IPS DF 6.9 (cell line): ENCODE data around the gene NKD2.

Experiments
- DNase-seq: peaks from one replicate; pipeline ENCODE4 v3.0.0-alpha.2; 2013; ENCODE audit warnings: low read depth, low spot score
- H3K27ac ChIP-seq: one replicate; pipeline ENCODE4 v1.5.1; 2013; ENCODE audit warnings: low read length, control low read depth
- H3K27me3 ChIP-seq: 2 replicates; pipeline ENCODE4 v1.6.1; 2013; ENCODE audit warnings: mild to moderate bottlenecking, low read length; ENCODE audit not compliant: control insufficient read depth, insufficient read depth
- H3K36me3 ChIP-seq: 2 replicates; pipeline ENCODE4 v1.6.1; 2013; ENCODE audit warnings: low read length; ENCODE audit not compliant: control insufficient read depth, insufficient read depth
- H3K4me1 ChIP-seq: 2 replicates; pipeline ENCODE4 v1.6.1; 2013; ENCODE audit warnings: low read length; ENCODE audit not compliant: control insufficient read depth, insufficient read depth
- H3K4me3 ChIP-seq: 2 replicates; pipeline ENCODE4 v1.5.1; 2013; ENCODE audit warnings: mild to moderate bottlenecking, low read length
- H3K9me3 ChIP-seq: 2 replicates; pipeline ENCODE4 v1.6.1; 2013; ENCODE audit warnings: low read length, inconsistent platforms; ENCODE audit not compliant: control insufficient read depth, insufficient read depth
- WGBS: extraction: QIAGEN DNeasy Blood & Tissue Kit; methylation state at CpG from one replicate; pipeline ENCODE4 v1.1.7; 2013; ENCODE audit warnings: mixed read lengths, missing lambda C conversion rate; ENCODE audit not compliant: insufficient read length, insufficient coverage; 5-methylcytosine and 5-hydroxymethylcytosine counted together

NKD2 gene

DNA sequence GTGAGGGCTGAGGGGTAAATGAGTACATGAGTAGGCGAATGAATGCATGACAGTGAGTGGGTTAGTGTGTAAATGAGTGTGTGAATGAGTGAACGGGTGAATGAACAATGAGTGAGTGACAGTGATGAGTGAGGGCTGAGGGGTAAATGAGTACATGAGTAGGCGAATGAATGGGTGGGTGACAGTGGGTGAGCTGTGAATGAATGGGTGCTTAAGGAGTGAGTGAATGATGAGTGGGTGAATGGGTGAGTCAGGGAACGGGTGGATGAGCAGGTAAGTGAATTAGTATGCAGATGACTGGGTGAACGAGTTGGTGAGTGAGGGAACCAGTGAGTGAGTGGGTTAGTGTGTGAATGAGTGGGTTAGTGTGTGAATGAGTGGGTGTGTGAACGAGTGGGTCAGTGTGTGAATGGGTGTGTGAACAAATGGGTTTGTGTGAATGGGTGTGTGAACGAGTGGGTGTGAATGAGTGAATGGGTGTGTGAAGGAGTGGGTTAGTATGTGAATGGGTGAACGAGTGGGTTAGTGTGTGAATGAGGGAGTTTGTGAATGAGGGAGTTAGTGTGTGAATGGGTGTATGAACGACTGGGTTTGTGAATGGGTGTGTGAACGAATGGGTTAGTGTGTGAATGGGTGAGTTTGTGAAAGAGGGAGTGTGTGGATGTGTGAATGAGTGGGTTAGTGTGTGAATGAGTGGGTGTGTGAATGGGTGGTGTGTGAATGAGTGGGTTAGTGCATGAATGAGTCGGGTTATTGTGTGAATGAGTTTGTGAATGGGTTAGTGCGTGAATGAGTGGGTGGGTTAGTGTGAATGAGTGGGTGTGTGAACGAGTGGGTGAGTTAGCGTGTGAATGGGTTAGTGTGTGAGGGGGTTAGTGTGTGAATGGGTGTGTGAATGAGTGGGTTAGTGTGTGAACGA lies 32.9 kb downstream of the NKD2 start:
- Histone ChIP-seq H3K4me3 (no peak overlapping the region), H3K9me3 (no peaks in the 10 kb centered on the region), H3K4me1 (no peaks in the 10 kb centered on the region), H3K27me3 (no peaks in the 10 kb centered on the region), H3K27ac (no peak overlapping the region), H3K36me3 (no peaks in the 10 kb centered on the region)
- DNase-seq, result no peak
- WGBS, result 100% methylated on average over 13 of the region's 15 CpGs

DNA sequence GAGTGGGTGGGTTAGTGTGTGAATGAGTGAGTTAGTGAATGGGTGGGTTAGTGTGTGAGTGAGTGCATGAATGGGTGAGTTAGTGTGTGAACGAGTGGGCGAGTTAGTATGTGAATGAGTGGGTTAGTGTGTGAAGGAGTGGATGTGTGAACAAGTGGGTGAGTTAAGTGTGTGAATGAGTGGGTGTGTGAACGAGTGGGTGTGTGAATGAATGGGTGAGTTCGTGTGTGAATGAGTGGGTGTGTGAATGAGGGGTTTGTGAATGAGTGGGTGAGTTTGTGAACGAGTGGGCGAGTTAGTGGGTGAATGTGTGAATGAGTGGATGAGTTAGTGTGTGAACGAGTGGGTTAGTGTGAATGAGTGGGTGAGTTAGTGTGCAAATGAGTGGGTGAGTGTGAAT lies 34.0 kb downstream of the NKD2 start:
- Histone ChIP-seq H3K27ac (no peak overlapping the region), H3K27me3 (no peaks in the 10 kb centered on the region), H3K4me1 (no peaks in the 10 kb centered on the region), H3K36me3 (no peaks in the 10 kb centered on the region), H3K4me3 (no peak overlapping the region), H3K9me3 (no peaks in the 10 kb centered on the region)
- DNase-seq, result no peak
- 100% methylated on average over 7 of the region's 7 CpGs for WGBS

DNA sequence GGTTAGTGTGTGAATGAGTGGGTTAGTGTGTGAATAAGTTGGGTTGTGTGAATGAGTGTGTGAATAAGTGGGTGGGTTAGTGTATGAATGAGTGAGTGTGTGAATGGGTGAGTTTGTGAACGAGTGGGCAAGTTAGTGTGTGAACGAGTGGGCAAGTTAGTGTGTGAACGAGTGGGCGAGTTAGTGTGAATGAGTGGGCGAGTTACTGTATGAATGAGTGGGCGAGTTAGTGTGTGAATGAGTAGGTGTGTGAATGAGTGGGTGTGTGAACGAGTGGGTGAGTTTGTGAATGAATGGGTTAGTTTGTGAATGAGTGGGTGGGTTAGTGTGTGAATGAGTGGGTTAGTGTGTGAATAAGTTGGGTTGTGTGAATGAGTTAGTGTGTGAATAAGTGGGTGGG lies 34.7 kb downstream of the NKD2 start:
- no peak for DNase-seq
- 100% methylated on average over 7 of the region's 7 CpGs for WGBS
- no peaks in the 10 kb centered on the region for H3K9me3 ChIP-seq

DNA sequence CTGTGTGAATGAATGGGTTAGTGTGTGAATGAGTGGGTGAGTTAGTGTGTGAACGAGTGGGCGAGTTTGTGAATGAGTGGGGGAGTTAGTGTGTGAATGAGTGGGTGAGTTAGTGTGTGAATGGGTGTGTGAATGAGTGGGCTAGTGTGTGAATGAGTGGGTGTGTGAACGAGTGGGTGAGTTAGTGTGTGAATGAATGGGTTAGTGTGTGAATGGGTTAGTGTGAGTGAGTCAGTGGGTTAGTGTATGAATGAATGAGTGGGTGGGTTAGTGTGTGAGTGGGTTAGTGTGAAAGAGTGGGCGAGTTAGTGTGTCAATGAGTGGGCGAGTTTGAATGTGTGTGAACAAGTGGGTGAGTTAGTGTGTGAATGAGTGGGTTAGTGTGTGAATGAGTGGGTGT lies 35.5 kb downstream of the NKD2 start:
- DNase-seq, result no peak
- 100% methylated on average over 5 of the region's 5 CpGs for WGBS

More for the DNA sequence above, 34.7 kb downstream of the NKD2 start:
- Histone ChIP-seq H3K4me3 (no peak overlapping the region), H3K36me3 (no peaks in the 10 kb centered on the region), H3K27me3 (no peaks in the 10 kb centered on the region), H3K27ac (no peak overlapping the region), H3K4me1 (no peaks in the 10 kb centered on the region)

DNA sequence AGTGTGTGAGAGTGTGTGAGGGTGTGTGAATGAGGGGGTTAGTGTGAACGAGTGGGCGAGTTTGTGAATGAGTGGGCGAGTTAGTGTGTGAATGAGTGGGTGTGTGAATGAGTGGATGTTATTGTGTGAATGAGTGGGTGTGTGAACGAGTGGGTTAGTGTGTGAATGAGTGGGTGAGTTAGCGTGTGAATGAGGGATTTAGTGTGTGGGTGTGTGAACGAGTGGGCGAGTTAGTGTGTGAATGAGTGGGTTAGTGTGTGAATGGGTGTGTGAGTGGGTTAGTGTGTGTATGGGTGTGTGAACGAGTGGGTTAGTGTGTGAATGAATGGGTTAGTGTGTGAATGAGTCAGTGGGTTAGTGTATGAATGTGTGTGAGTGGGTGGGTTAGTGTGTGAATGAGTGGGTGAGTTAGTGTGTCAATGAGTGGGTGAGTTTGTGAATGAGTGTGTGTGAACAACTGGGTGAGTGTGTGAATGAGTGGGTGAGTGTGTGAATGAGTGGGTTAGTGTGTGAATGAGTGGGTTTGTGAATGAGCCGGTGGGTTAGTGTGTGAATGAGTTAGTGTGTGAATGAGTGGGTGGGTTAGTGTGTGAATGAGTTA lies 37.5 kb downstream of the NKD2 start:
- Histone ChIP-seq H3K27ac (no peak overlapping the region), H3K27me3 (no peaks in the 10 kb centered on the region), H3K4me3 (no peak overlapping the region), H3K9me3 (no peaks in the 10 kb centered on the region), H3K36me3 (peaks cover 2% of the 10 kb centered on the region; the same call in 1 of the 2 replicates), H3K4me1 (no peaks in the 10 kb centered on the region)
- WGBS, result 96% methylated on average over 9 of the region's 9 CpGs
- no peak for DNase-seq

More for the DNA sequence above, 35.5 kb downstream of the NKD2 start:
- H3K4me1 ChIP-seq, result no peaks in the 10 kb centered on the region
- H3K27ac ChIP-seq, result no peak overlapping the region
- H3K27me3 ChIP-seq, result no peaks in the 10 kb centered on the region
- H3K9me3 ChIP-seq, result no peaks in the 10 kb centered on the region
- H3K36me3 ChIP-seq, result no peaks in the 10 kb centered on the region
- no peak overlapping the region for H3K4me3 ChIP-seq

DNA sequence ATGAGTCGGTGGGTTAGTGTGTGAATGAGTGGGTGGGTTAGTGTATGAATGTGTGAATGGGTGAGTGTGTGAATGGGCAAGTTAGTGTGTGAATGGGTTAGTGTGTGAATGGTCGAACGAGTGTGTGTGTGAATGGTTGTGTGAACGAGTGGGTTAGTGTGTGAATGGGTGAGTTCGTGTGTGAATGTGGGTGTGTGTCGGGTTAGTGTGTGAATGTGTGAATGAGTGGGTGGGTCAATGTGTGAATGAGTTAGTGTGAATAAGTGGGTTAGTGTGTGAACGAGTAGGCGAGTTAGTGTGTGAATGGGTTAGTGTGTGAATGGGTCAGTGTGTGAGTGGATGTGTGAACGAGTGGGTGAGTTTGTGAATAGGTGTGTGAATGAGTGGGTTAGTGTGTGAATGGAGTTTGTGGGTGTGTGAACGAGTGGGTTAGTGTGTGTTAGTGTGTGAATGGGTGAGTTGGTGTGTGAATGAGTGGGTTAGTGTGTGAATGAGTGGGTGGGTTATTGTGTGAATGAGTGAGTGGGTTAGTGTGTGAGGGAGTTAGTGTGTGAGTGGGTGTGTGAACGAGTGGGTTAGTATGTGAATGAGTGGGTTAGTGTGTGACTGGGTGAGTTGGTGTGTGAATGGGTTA lies 38.8 kb downstream of the NKD2 start:
- H3K4me3 ChIP-seq, result no peak overlapping the region
- no peaks in the 10 kb centered on the region for H3K4me1 ChIP-seq
- H3K27me3 ChIP-seq, result no peaks in the 10 kb centered on the region
- over 99% methylated on average over 11 of the region's 11 CpGs for WGBS
- no peak overlapping the region for H3K27ac ChIP-seq
- no peak for DNase-seq
- H3K36me3 ChIP-seq, result peaks cover 11% of the 10 kb centered on the region
- H3K9me3 ChIP-seq, result no peaks in the 10 kb centered on the region

DNA sequence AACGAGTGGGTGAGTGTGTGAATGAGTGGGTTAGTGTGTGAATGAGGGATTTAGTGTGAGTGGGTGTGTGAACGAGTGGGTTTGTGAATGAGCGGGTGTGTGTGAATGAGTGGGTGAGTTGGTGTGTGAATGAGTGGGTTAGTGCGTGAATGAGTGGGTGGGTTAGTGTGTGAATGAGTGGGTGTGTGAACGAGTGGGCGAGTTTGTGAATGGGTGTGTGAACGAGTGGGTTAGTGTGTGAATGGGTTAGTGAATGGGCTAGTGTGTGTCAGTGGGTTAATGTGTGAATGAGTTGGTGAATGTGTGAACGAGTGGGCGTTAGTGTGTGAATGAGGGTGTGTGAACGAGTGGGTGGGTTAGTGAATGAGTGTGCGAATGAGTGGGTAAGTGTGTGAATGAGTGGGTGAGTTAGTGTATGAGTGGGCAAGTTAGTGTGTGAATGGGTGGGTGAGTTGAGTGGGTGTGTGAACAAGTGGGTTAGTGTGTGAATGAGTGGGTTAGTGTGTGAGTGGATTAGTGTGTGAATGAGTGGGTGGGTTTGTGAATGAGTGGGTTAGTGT lies 39.6 kb downstream of the NKD2 start:
- Histone ChIP-seq H3K27me3 (no peaks in the 10 kb centered on the region), H3K4me3 (no peak overlapping the region), H3K36me3 (peaks cover 17% of the 10 kb centered on the region), H3K4me1 (no peaks in the 10 kb centered on the region), H3K27ac (no peak overlapping the region), H3K9me3 (no peaks in the 10 kb centered on the region)
- DNase-seq, result no peak
- 100% methylated on average over 11 of the region's 11 CpGs for WGBS

DNA sequence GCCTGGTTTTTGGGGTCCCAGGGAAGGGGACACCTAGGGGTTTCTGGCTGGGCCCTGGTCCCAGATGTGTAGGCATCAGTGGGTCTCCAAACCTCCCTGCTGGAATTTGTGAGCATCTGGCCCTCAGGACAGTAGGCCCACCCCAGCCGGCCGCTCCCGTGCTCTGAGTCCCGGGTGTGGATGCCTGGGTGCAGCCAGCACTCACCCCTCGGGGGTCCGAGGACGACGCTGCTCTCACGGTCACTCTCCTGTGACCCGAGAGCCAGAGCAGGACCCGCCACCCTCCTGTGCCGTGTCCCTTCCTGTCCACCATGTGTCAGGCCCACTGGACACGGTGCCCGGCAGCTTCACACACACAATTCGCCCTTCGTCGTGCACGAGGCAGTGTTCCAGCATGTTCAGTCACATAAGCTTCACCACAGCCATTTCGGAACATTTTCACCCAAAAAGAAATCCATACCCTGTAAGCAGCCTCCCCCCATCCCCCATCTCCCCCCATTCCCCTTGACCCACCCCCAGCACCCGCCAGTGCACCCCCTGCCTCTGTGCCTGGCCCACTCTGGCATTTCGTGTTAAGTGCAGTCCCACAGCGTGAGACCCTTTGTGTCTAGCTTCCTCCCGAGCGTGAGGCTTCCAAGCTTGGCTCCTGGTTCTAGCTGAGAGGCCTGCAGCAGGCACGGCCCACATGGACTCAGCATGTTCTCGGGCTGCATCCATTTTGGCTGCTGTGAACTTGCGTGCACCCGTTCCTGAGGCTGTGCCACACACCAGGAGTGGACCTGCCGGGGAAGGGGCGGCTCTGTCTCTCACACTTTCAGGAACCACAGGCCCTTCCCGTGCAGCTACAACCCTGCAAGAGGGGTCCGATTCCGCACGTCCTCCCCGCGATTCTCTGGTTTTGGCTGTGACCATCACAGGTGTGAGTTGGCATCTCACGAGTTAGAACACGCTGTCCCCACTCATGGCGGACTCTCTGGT lies 40.5 kb downstream of the NKD2 start:
- no peak overlapping the region for H3K27ac ChIP-seq
- H3K36me3 ChIP-seq, result peaks cover 19% of the 10 kb centered on the region
- no peak overlapping the region for H3K4me3 ChIP-seq
- H3K4me1 ChIP-seq, result no peaks in the 10 kb centered on the region
- H3K9me3 ChIP-seq, result no peaks in the 10 kb centered on the region
- WGBS, result no CpG with 5 or more reads among the region's 39 CpGs
- no peaks in the 10 kb centered on the region for H3K27me3 ChIP-seq
- DNase-seq, result no peak

DNA sequence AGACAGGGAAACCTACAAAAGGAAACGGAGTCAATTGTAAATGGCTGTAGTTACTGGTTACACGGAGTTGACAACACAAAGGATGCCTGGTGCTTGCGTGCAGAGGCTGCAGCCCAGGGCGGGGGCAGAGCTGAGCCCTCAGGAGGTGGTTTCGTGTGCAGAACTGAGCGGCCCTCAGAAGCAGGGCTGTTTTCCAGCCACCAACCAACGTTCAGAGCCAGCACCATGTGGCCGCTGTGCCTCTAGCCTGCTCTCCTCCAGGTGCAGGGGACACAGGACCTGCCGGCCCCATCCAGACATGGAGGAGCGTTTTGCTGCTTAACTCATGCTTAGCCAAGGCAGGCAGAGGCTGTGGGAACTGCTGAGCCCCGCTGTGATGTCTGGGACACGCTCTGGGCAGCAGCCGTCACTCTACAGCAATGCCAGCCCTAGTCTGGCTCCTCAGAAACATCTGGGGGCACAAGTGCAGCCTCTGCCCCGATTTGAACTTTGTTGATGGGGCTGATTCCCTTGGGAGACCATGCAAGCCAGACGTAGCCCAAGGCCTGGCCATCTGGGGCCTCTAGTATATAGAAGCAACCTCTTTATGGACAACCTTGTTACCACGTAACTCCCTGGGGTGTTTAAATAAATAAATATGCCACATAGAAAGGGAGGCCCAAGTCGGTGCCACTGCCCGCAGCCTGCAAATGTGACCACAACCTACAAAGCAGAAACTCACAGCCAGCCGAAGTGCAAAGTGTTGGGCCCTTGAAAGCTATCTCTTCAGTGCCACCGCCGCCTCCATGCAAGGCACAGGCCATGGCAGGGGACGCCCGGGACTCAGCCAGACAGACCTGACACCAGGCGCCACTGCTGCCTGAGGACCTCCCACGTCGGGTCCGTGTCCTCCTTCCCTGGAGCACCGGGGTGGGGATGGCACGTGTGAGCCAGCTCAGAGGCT lies 42.1 kb downstream of the NKD2 start:
- Histone ChIP-seq H3K4me1 (no peaks in the 10 kb centered on the region), H3K9me3 (no peaks in the 10 kb centered on the region), H3K36me3 (peaks cover 23% of the 10 kb centered on the region), H3K27me3 (no peaks in the 10 kb centered on the region), H3K4me3 (no peak overlapping the region), H3K27ac (no peak overlapping the region)
- no CpG with 5 or more reads among the region's 29 CpGs for WGBS
- DNase-seq, result no peak
